ENCODE measurements around the gene SPAG16. TPM values are rescaled to one million over a fixed set of nuclear protein-coding genes. Genes with fewer than 3 reads are reported as not detected.

Gene SPAG16
- total and polyA plus RNA-seq, 4 donors = 8.7 to 90.6 (median 21.6) TPM

GRCh38 chr2:213863541-213863940 lies 579.3 kb downstream of the SPAG16 start:
- Histone ChIP-seq H3K4me1 (ENCODE audit: control insufficient read depth in 5 of 5, insufficient read depth in 5 of 5, low read length in 5 of 5) (no peaks in the 10 kb centered on the region), H3K9me3 (ENCODE audit: control insufficient read depth in 4 of 4, insufficient read depth in 3 of 4, low read length in 3 of 4) (no peaks in the 10 kb centered on the region), H3K9ac (ENCODE audit: insufficient read depth in 1 of 2, low read length in 2 of 2) (no peak overlapping the region), H3K4me3 (no peak overlapping the region), H3K27me3 (ENCODE audit: control insufficient read depth in 3 of 3, insufficient read depth in 3 of 3, low read length in 2 of 3) (no peaks in the 10 kb centered on the region), H3K36me3 (ENCODE audit: control insufficient read depth in 4 of 4, insufficient read depth in 4 of 4, low read length in 4 of 4) (no peaks in the 10 kb centered on the region), H3K27ac (ENCODE audit: low read depth in 1 of 2, low read length in 1 of 2) (no peak overlapping the region)
- ATAC-seq (ENCODE audit: insufficient read depth, low FRiP score) (no peak), DNase-seq (no peak)
- TF ChIP-seq CTCF (IDR thresholded peaks at IDR 0.05; ENCODE audit: control extremely low read depth, extremely low read depth) = no peak
- WGBS, 2 donors = 77% methylated on average over 3 of the region's 3 CpGs

GRCh38 chr2:213868526-213868925 lies 584.3 kb downstream of the SPAG16 start:
- Histone ChIP-seq H3K27me3 (ENCODE audit: control insufficient read depth in 3 of 3, insufficient read depth in 3 of 3, low read length in 2 of 3) (no peaks in the 10 kb centered on the region), H3K27ac (ENCODE audit: low read depth in 1 of 2, low read length in 1 of 2) (no peak overlapping the region), H3K36me3 (ENCODE audit: control insufficient read depth in 4 of 4, insufficient read depth in 4 of 4, low read length in 4 of 4) (no peaks in the 10 kb centered on the region), H3K9ac (ENCODE audit: insufficient read depth in 1 of 2, low read length in 2 of 2) (no peak overlapping the region), H3K4me1 (ENCODE audit: control insufficient read depth in 5 of 5, insufficient read depth in 5 of 5, low read length in 5 of 5) (no peaks in the 10 kb centered on the region), H3K4me3 (no peak overlapping the region), H3K9me3 (ENCODE audit: control insufficient read depth in 4 of 4, insufficient read depth in 3 of 4, low read length in 3 of 4) (no peaks in the 10 kb centered on the region)
- ATAC-seq (ENCODE audit: insufficient read depth, low FRiP score) (no peak), DNase-seq (no peak)
- WGBS, 2 donors = 0 to 51% methylated on average over 1 of the region's 1 CpG
- TF ChIP-seq CTCF (IDR thresholded peaks at IDR 0.05; ENCODE audit: control extremely low read depth, extremely low read depth) = no peak

- Histone ChIP-seq H3K9me3 (ENCODE audit: control insufficient read depth in 4 of 4, insufficient read depth in 3 of 4, low read length in 3 of 4) (no peaks in the 10 kb centered on the region), H3K4me3 (no peak overlapping the region), H3K27me3 (ENCODE audit: control insufficient read depth in 3 of 3, insufficient read depth in 3 of 3, low read length in 2 of 3) (no peaks in the 10 kb centered on the region), H3K36me3 (ENCODE audit: control insufficient read depth in 4 of 4, insufficient read depth in 4 of 4, low read length in 4 of 4) (no peaks in the 10 kb centered on the region), H3K9ac (ENCODE audit: insufficient read depth in 1 of 2, low read length in 2 of 2) (no peak overlapping the region), H3K27ac (ENCODE audit: low read depth in 1 of 2, low read length in 1 of 2) (no peak overlapping the region), H3K4me1 (ENCODE audit: control insufficient read depth in 5 of 5, insufficient read depth in 5 of 5, low read length in 5 of 5) (no peaks in the 10 kb centered on the region)
- WGBS, 2 donors = 45 to 68% methylated on average over 3 of the region's 3 CpGs
- no peak for TF ChIP-seq CTCF (IDR thresholded peaks at IDR 0.05; ENCODE audit: control extremely low read depth, extremely low read depth)
- ATAC-seq (ENCODE audit: insufficient read depth, low FRiP score) (no peak), DNase-seq (no peak)
Observed at GRCh38 chr2:213885485-213885884, 601.2 kb downstream of the SPAG16 start.

GRCh38 chr2:213914510-213914909 lies 630.2 kb downstream of the SPAG16 start:
- H3K9me3 ChIP-seq (ENCODE audit: control insufficient read depth in 4 of 4, insufficient read depth in 3 of 4, low read length in 3 of 4) = peaks cover 0 to 6% (median 1%) of the 10 kb centered on the region in 4 donors
- ATAC-seq (ENCODE audit: insufficient read depth, low FRiP score) (no peak), DNase-seq (no peak)
- H3K9ac ChIP-seq (ENCODE audit: insufficient read depth in 1 of 2, low read length in 2 of 2) = no peak overlapping the region
- no peak overlapping the region for H3K4me3 ChIP-seq
- 0 to 1% methylated on average over 1 of the region's 1 CpG for WGBS, 2 donors
- H3K36me3 ChIP-seq (ENCODE audit: control insufficient read depth in 4 of 4, insufficient read depth in 4 of 4, low read length in 4 of 4) = no peaks in the 10 kb centered on the region
- H3K27me3 ChIP-seq (ENCODE audit: control insufficient read depth in 3 of 3, insufficient read depth in 3 of 3, low read length in 2 of 3) = no peaks in the 10 kb centered on the region
- TF ChIP-seq CTCF (IDR thresholded peaks at IDR 0.05; ENCODE audit: control extremely low read depth, extremely low read depth) = no peak
- H3K27ac ChIP-seq (ENCODE audit: low read depth in 1 of 2, low read length in 1 of 2) = no peak overlapping the region
- H3K4me1 ChIP-seq (ENCODE audit: control insufficient read depth in 5 of 5, insufficient read depth in 5 of 5, low read length in 5 of 5) = no peaks in the 10 kb centered on the region

Data from lung (tissue), 12 donors.